Panc1 (cell line): Measurements from ENCODE around the gene CORO1C.

Source experiments
- POLR2AphosphoS5 ChIP-seq: IDR thresholded peaks from 2 replicates; pipeline ENCODE4 v1.6.1; 2012; ENCODE audit warnings: mild to moderate bottlenecking, low read depth, low read length, moderate library complexity
- TCF7L2 ChIP-seq: IDR thresholded peaks from 2 replicates; pipeline ENCODE4 v1.6.1; 2011; ENCODE audit warnings: mild to moderate bottlenecking, low read depth, low read length, inconsistent platforms
- TF ChIP-seq, protein P1 (sequence below): fragments of 450-650 bp; IDR thresholded peaks from 2 replicates; pipeline ENCODE4 v1.5.1; 2017; ENCODE audit warnings: mild to moderate bottlenecking
- TF ChIP-seq, protein P2 (sequence below), 2 experiments: IDR thresholded peaks; 2 replicates each; pipeline ENCODE4 v1.6.1; 2011 to 2012; ENCODE audit warnings: low read depth in 2 of 2, control low read depth in 1 of 2, low read length in 1 of 2, mild to moderate bottlenecking in 1 of 2, moderate library complexity in 1 of 2; ENCODE audit not compliant: insufficient read depth in 1 of 2

DNA sequence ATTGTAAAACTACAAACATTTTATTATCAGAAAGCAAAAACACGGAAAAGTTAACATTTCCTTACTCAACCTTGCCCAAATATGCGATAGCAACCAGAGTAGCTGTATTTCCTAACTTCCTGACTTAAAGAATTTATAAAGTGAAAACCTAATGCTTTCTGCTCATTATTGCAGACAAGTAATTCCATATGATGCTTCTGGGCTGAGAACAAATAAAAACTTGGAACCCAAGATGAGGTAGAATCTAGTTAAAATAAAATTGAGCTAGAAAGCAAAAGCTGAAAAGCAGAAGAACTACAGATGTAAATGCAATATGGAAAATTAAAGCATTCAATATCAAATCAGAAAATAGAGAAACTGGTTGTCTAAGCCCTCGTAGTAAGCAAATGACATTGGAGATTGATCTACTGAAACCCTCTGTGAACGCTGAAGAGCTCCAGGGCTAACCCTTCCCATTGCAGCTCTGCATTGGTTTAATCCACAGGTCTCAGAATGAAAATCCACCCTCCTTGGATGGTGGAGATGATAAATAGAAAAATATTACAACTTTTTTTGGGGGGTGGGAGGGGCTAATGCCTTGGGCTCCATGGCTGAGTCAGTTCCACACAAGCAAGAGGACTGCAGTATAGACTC, 40.7 kb downstream of the CORO1C start:
- TF ChIP-seq, protein P1, sequence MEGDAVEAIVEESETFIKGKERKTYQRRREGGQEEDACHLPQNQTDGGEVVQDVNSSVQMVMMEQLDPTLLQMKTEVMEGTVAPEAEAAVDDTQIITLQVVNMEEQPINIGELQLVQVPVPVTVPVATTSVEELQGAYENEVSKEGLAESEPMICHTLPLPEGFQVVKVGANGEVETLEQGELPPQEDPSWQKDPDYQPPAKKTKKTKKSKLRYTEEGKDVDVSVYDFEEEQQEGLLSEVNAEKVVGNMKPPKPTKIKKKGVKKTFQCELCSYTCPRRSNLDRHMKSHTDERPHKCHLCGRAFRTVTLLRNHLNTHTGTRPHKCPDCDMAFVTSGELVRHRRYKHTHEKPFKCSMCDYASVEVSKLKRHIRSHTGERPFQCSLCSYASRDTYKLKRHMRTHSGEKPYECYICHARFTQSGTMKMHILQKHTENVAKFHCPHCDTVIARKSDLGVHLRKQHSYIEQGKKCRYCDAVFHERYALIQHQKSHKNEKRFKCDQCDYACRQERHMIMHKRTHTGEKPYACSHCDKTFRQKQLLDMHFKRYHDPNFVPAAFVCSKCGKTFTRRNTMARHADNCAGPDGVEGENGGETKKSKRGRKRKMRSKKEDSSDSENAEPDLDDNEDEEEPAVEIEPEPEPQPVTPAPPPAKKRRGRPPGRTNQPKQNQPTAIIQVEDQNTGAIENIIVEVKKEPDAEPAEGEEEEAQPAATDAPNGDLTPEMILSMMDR, result no peak
- TF ChIP-seq TCF7L2, result no peak
- TF ChIP-seq, protein P2, sequence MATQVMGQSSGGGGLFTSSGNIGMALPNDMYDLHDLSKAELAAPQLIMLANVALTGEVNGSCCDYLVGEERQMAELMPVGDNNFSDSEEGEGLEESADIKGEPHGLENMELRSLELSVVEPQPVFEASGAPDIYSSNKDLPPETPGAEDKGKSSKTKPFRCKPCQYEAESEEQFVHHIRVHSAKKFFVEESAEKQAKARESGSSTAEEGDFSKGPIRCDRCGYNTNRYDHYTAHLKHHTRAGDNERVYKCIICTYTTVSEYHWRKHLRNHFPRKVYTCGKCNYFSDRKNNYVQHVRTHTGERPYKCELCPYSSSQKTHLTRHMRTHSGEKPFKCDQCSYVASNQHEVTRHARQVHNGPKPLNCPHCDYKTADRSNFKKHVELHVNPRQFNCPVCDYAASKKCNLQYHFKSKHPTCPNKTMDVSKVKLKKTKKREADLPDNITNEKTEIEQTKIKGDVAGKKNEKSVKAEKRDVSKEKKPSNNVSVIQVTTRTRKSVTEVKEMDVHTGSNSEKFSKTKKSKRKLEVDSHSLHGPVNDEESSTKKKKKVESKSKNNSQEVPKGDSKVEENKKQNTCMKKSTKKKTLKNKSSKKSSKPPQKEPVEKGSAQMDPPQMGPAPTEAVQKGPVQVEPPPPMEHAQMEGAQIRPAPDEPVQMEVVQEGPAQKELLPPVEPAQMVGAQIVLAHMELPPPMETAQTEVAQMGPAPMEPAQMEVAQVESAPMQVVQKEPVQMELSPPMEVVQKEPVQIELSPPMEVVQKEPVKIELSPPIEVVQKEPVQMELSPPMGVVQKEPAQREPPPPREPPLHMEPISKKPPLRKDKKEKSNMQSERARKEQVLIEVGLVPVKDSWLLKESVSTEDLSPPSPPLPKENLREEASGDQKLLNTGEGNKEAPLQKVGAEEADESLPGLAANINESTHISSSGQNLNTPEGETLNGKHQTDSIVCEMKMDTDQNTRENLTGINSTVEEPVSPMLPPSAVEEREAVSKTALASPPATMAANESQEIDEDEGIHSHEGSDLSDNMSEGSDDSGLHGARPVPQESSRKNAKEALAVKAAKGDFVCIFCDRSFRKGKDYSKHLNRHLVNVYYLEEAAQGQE (IDR thresholded peaks at IDR 0.05; ENCODE audit: insufficient read depth in 1 of 2, low read depth in 2 of 2, low read length in 1 of 2), result no peak
- no peak for TF ChIP-seq POLR2AphosphoS5
